ENCODE results near the gene USP27X. TPM values are rescaled to one million over a fixed set of nuclear protein-coding genes. Genes with fewer than 3 reads are reported as not detected.

Gene USP27X
- total RNA-seq, 2 experiments from 2014 or later: 1.0 to 1.3 TPM

- Mint-ChIP-seq H3K9me3 (no peaks in the 10 kb centered on the region), H3K4me3 (no peak overlapping the region), H3K27ac (no peak overlapping the region), H3K36me3 (ENCODE audit: low read depth) (no peaks in the 10 kb centered on the region), H3K27me3 (peaks cover 2% of the 10 kb centered on the region), H3K4me1 (ENCODE audit: low read depth) (no peaks in the 10 kb centered on the region)
- ChIA-PET CTCF (no interaction called here), POLR2A (no interaction called here)
- DNase-seq: no peak
- no peak for TF ChIP-seq CTCF (IDR thresholded peaks at IDR 0.05)
- intact Hi-C loops (cut with micrococcal nuclease): no loop called here
- no peak for ATAC-seq
Observed at GRCh38 chrX:49856819-49857218, 22.5 kb upstream of the USP27X start.

GRCh38 chrX:49858341-49858740 lies 20.9 kb upstream of the USP27X start:
- no peak for ATAC-seq
- ChIA-PET CTCF (no interaction called here), POLR2A (no interaction called here)
- no peak for TF ChIP-seq CTCF (IDR thresholded peaks at IDR 0.05)
- Mint-ChIP-seq H3K9me3 (no peaks in the 10 kb centered on the region), H3K4me3 (no peak overlapping the region), H3K36me3 (ENCODE audit: low read depth) (no peaks in the 10 kb centered on the region), H3K4me1 (ENCODE audit: low read depth) (no peaks in the 10 kb centered on the region), H3K27ac (no peak overlapping the region), H3K27me3 (peaks cover 2% of the 10 kb centered on the region)
- intact Hi-C loops (cut with micrococcal nuclease): no loop called here
- DNase-seq: no peak

GRCh38 chrX:49859491-49859890 lies 19.8 kb upstream of the USP27X start:
- CTCF ChIA-PET: no interaction called here
- H3K4me1 Mint-ChIP-seq (ENCODE audit: low read depth): no peaks in the 10 kb centered on the region
- H3K9me3 Mint-ChIP-seq: no peaks in the 10 kb centered on the region
- peaks cover 2% of the 10 kb centered on the region for H3K27me3 Mint-ChIP-seq
- intact Hi-C loops (cut with micrococcal nuclease): no loop called here
- POLR2A ChIA-PET: no interaction called here
- no peak overlapping the region for H3K27ac Mint-ChIP-seq
- no peak for TF ChIP-seq CTCF (IDR thresholded peaks at IDR 0.05)
- ATAC-seq (no peak), DNase-seq (no peak)
- H3K36me3 Mint-ChIP-seq (ENCODE audit: low read depth): no peaks in the 10 kb centered on the region
- H3K4me3 Mint-ChIP-seq: no peak overlapping the region

GRCh38 chrX:49860867-49861535 lies 18.3 kb upstream of the USP27X start:
- Mint-ChIP-seq H3K9me3 (no peaks in the 10 kb centered on the region), H3K27ac (no peak overlapping the region), H3K4me3 (no peak overlapping the region), H3K27me3 (peaks cover 2% of the 10 kb centered on the region), H3K36me3 (ENCODE audit: low read depth) (no peaks in the 10 kb centered on the region), H3K4me1 (ENCODE audit: low read depth) (no peaks in the 10 kb centered on the region)
- DNase-seq (no peak), ATAC-seq (no peak)
- no peak for TF ChIP-seq CTCF (IDR thresholded peaks at IDR 0.05)
- ChIA-PET CTCF (no interaction called here), POLR2A (no interaction called here)
- intact Hi-C loops (cut with micrococcal nuclease): no loop called here

- Mint-ChIP-seq H3K4me3 (no peak overlapping the region), H3K27ac (no peak overlapping the region), H3K9me3 (no peaks in the 10 kb centered on the region), H3K36me3 (ENCODE audit: low read depth) (no peaks in the 10 kb centered on the region), H3K27me3 (peaks cover 2% of the 10 kb centered on the region), H3K4me1 (ENCODE audit: low read depth) (no peaks in the 10 kb centered on the region)
- CTCF ChIA-PET: no interaction called here
- no peak for TF ChIP-seq CTCF (IDR thresholded peaks at IDR 0.05)
- intact Hi-C loops (cut with micrococcal nuclease): no loop called here
- POLR2A ChIA-PET: no interaction called here
- no peak for DNase-seq
- no peak for ATAC-seq
Observed at GRCh38 chrX:49862093-49862492, 17.2 kb upstream of the USP27X start.

Measured in activated CD8-positive, alpha-beta T cell treated with anti-CD3 and anti-CD28 coated beads for 36 hours (primary cell).